Psoas muscle (tissue), 8 donors: Measurements from ENCODE around the gene COL4A1. TPM values are rescaled to one million over a fixed set of nuclear protein-coding genes. Genes with fewer than 3 reads are reported as not detected.

ENCODE experiments used
- ATAC-seq, 4 donors: fragments of 200-7000 bp; cut with Tn5 transposase; one replicate each; pipeline ENCODE4 v1.9.1; 2020; ENCODE audit warnings: moderate library complexity in 3 of 4, mild to moderate bottlenecking in 2 of 4
- DNase-seq, 2 donors: peaks; one replicate each; pipeline ENCODE4 v3.0.0-alpha.2; 2020
- H3K27ac ChIP-seq: fragments of 200-600 bp; one replicate; pipeline ENCODE4 v1.8.0; 2022
- H3K27me3 ChIP-seq, 3 donors: fragments of 200-600 bp in 1 of 3; one replicate each; pipeline versions ENCODE4 v1.6.1 to v1.8.0; 2013 to 2022; ENCODE audit warnings: low read length in 2 of 3, mild to moderate bottlenecking in 2 of 3, moderate library complexity in 1 of 3; ENCODE audit not compliant: insufficient read depth in 3 of 3
- H3K36me3 ChIP-seq, 2 donors: fragments of 200-600 bp in 1 of 2; one replicate each; pipeline versions ENCODE4 v1.6.1 to v1.8.0; 2013 to 2022; ENCODE audit warnings: low read depth in 1 of 2, mild to moderate bottlenecking in 1 of 2, moderate library complexity in 1 of 2; ENCODE audit not compliant: insufficient read depth in 1 of 2
- H3K4me1 ChIP-seq: fragments of 200-600 bp; one replicate; pipeline ENCODE4 v1.8.0; 2022
- H3K4me3 ChIP-seq: fragments of 200-600 bp; one replicate; pipeline ENCODE4 v1.8.0; 2022; ENCODE audit warnings: mild to moderate bottlenecking
- H3K9me3 ChIP-seq: fragments of 200-600 bp; one replicate; pipeline ENCODE4 v1.8.0; 2022
- CTCF ChIP-seq: fragments of 200-600 bp; IDR thresholded peaks from one replicate; pipeline ENCODE4 v1.8.0; 2022; ENCODE audit warnings: antibody characterized with exemption
- WGBS, 3 donors: extraction: QIAGEN DNeasy Blood & Tissue Kit; methylation state at CpG; one replicate each; pipeline versions ENCODE4 v1.1.6 to v1.1.7; 2013; 5-methylcytosine and 5-hydroxymethylcytosine counted together
- intact Hi-C, 2 donors: fragments of 100-400 bp; cut with DNase I; formaldehyde crosslinking; loops; one replicate each; pipeline versions ENCODE4 v1.11.0 to v1.14.2; 2022
- polyA plus RNA-seq, 3 donors: library from polyadenylated mRNA; stranded (reverse); fragments of 200-250 nt; gene quantifications; one replicate each; pipeline ENCODE4 v1.2.3, GENCODE V29; 2013
- total RNA-seq, 4 donors: library from RNA; stranded (reverse); fragmentation: NEBNext Ultra II Directional in 2 of 4; extraction: Animal tissue kit (Norgen Biotek cat#: 25700) in 2 of 4; gene quantifications; one replicate each; pipeline versions ENCODE4 v1.2.1 to v1.2.4, GENCODE V29; 2021 to 2023
- donor health status: healthy with polysubstance abuse.
- donor health status: DM: no; HTN: no; CAD: no; lungs with moderate emphysema.
- donor health status: Bipolar disorder and iron deficiency.
- donor health status: healthy.
- donor health status: DM: yes; HTN: yes; CAD: no.
- donor health status: DM: no; HTN: no; CAD: no.
- donor health status: DM: no; HTN: no; CAD: no.
- donor health status: DM: yes; HTN: yes; CAD: no.

COL4A1 gene
- total and polyA plus RNA-seq, 7 donors: 39.0 to 127 (median 97.0) TPM

- Histone ChIP-seq H3K4me1 (no peaks in the 10 kb centered on the region), H3K9me3 (no peaks in the 10 kb centered on the region), H3K4me3 (no peak overlapping the region), H3K27ac (no peak overlapping the region), H3K36me3 (peaks cover 0 to 66% of the 10 kb centered on the region in 2 donors), H3K27me3 (no peaks in the 10 kb centered on the region)
- 71 to 83% (median 76%) methylated on average over 7 of the region's 7 CpGs for WGBS, 3 donors
- no peak for TF ChIP-seq CTCF
- DNase-seq (no peak), ATAC-seq (no peak)
- intact Hi-C loops: no loop called here
Observed at GRCh38 chr13:110154410-110154933, 152.5 kb downstream of the COL4A1 start.

GRCh38 chr13:110152351-110152750, 154.6 kb downstream of the COL4A1 start:
- Histone ChIP-seq H3K9me3 (no peaks in the 10 kb centered on the region), H3K27ac (no peak overlapping the region), H3K4me3 (no peak overlapping the region), H3K27me3 (no peaks in the 10 kb centered on the region), H3K36me3 (peaks cover 0 to 53% of the 10 kb centered on the region in 2 donors), H3K4me1 (no peaks in the 10 kb centered on the region)
- intact Hi-C loops: no loop called here
- no peak for TF ChIP-seq CTCF
- 81 to 87% (median 86%) methylated on average over 17 of the region's 17 CpGs for WGBS, 3 donors
- DNase-seq (no peak), ATAC-seq (peak in 2 of 4 donors; percentile 21 to 31)

GRCh38 chr13:110151462-110151861, 155.5 kb downstream of the COL4A1 start:
- DNase-seq (no peak), ATAC-seq (peak in 1 of 4 donors; percentile 18)
- H3K4me1 ChIP-seq: no peaks in the 10 kb centered on the region
- no peaks in the 10 kb centered on the region for H3K27me3 ChIP-seq
- H3K36me3 ChIP-seq: peaks cover 0 to 45% of the 10 kb centered on the region in 2 donors
- TF ChIP-seq CTCF: no peak
- no peaks in the 10 kb centered on the region for H3K9me3 ChIP-seq
- no peak overlapping the region for H3K27ac ChIP-seq
- H3K4me3 ChIP-seq: no peak overlapping the region
- 54 to 66% (median 54%) methylated on average over 12 of the region's 12 CpGs for WGBS, 3 donors
- intact Hi-C loops: no loop called here

GRCh38 chr13:110150384-110151101, 156.4 kb downstream of the COL4A1 start:
- TF ChIP-seq CTCF: no peak
- ATAC-seq (peak in 2 of 4 donors; percentile 19 to 21), DNase-seq (no peak)
- intact Hi-C loops: no loop called here
- no peak overlapping the region for H3K27ac ChIP-seq
- no peaks in the 10 kb centered on the region for H3K4me1 ChIP-seq
- no peak overlapping the region for H3K4me3 ChIP-seq
- WGBS, 3 donors: 79 to 89% (median 79%) methylated on average over 15 of the region's 15 CpGs
- H3K27me3 ChIP-seq: no peaks in the 10 kb centered on the region
- no peaks in the 10 kb centered on the region for H3K9me3 ChIP-seq
- H3K36me3 ChIP-seq: peaks cover 0 to 38% of the 10 kb centered on the region in 2 donors
